Right lobe of liver (tissue), 4 donors: ENCODE results near the gene TWIST2.

ENCODE experiments used
- POLR2A ChIP-seq: fragments of 450-650 bp; IDR thresholded peaks from one replicate; pipeline ENCODE4 v1.6.1; 2017; ENCODE audit warnings: antibody characterized with exemption, mild to moderate bottlenecking
- TF ChIP-seq, protein P1 (sequence below), 4 donors: fragments of 200-600 bp in 3 of 4; fragments of 450-650 bp in 1 of 4; IDR thresholded peaks; one replicate each; pipeline versions ENCODE4 v1.5.1 to v1.8.0; 2016 to 2022; ENCODE audit warnings: antibody characterized with exemption in 4 of 4, mild to moderate bottlenecking in 2 of 4
- donor health status: DM: no; HTN: no; CAD: no.
- donor health status: DM: no; HTN: no; CAD: no.
- donor health status: DM: no; HTN: yes; CAD: no.

- TF ChIP-seq, protein P1, sequence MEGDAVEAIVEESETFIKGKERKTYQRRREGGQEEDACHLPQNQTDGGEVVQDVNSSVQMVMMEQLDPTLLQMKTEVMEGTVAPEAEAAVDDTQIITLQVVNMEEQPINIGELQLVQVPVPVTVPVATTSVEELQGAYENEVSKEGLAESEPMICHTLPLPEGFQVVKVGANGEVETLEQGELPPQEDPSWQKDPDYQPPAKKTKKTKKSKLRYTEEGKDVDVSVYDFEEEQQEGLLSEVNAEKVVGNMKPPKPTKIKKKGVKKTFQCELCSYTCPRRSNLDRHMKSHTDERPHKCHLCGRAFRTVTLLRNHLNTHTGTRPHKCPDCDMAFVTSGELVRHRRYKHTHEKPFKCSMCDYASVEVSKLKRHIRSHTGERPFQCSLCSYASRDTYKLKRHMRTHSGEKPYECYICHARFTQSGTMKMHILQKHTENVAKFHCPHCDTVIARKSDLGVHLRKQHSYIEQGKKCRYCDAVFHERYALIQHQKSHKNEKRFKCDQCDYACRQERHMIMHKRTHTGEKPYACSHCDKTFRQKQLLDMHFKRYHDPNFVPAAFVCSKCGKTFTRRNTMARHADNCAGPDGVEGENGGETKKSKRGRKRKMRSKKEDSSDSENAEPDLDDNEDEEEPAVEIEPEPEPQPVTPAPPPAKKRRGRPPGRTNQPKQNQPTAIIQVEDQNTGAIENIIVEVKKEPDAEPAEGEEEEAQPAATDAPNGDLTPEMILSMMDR (IDR thresholded peaks at IDR 0.05): no peak
- TF ChIP-seq POLR2A: no peak
Measured at GRCh38 chr2:238896641-238897040, 48.8 kb downstream of the TWIST2 start.
